Progenitor cell of endocrine pancreas (in vitro differentiated cells): Measurements from ENCODE around the gene KHDC1L. TPM values are rescaled to one million over a fixed set of nuclear protein-coding genes. Genes with fewer than 3 reads are reported as not detected.
"Not testable (repeated sequence)": the region's sequence is repeated elsewhere in the genome, so short reads cannot be mapped to it uniquely, and the experiment has no call there.

Experiments used
- DNase-seq: peaks from one replicate; pipeline ENCODE4 v3.0.0; 2021; ENCODE audit warnings: low spot score; ENCODE audit not compliant: unreplicated experiment
- H3K27ac Mint-ChIP-seq: 2 replicates; pipeline ENCODE4 v1.8.0; 2021; ENCODE audit warnings: mild to moderate bottlenecking, moderate library complexity, mixed read lengths
- H3K27me3 Mint-ChIP-seq: 2 replicates; pipeline ENCODE4 v1.8.0; 2021; ENCODE audit warnings: mixed read lengths
- H3K36me3 Mint-ChIP-seq: 2 replicates; pipeline ENCODE4 v1.8.0; 2022; ENCODE audit warnings: mixed read lengths; ENCODE audit not compliant: insufficient read depth
- H3K4me1 Mint-ChIP-seq: 2 replicates; pipeline ENCODE4 v1.8.0; 2021; ENCODE audit warnings: low read depth, mixed read lengths
- H3K4me3 Mint-ChIP-seq: 2 replicates; pipeline ENCODE4 v1.8.0; 2021; ENCODE audit warnings: low read depth, mild to moderate bottlenecking, moderate library complexity, mixed read lengths
- H3K9me3 Mint-ChIP-seq: 2 replicates; pipeline ENCODE4 v1.8.0; 2021; ENCODE audit warnings: low read depth, mixed read lengths
- long read RNA-seq: library from polyadenylated mRNA; unstranded; transcript quantifications from one replicate; pipeline ENCODE4 v2.0.0, GENCODE V29; 2020
- total RNA-seq: library from RNA; stranded (reverse); gene quantifications from 2 replicates; pipeline ENCODE4 v1.2.1, GENCODE V29; 2021
- TF ChIP-seq, protein P1 (sequence below): fragments of 200-600 bp; sonication (generic); IDR thresholded peaks from one replicate; pipeline ENCODE4 v1.5.0; 2021; ENCODE audit warnings: antibody characterized with exemption, mild to moderate bottlenecking; ENCODE audit not compliant: unreplicated experiment

Gene KHDC1L, protein sequence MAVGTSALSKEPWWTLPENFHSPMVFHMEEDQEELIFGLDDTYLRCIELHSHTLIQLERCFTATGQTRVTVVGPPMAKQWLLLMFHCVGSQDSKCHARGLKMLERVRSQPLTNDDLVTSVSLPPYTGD
- not detected in 2 replicates for total RNA-seq
- long read RNA-seq: 0 reads

DNA sequence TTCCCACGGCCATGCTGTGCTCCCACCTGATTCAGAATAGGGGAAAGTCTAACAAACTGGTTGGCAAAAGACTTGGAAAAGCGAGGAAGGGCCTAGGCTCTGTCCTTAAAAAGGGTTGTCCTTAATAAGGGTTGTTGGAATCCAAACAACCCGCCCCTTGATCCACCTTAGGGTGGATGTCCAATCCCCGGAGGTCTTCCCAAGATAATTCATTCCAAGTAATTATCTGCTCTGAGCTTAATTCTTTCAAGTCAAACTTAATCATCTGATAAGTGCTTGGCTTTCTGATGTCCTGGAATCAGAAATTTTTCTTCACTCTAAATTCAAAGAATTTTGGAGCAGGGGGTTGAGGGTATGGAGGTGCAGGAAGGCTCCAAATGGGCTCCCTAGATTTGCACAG lies at the start of gene KHDC1L:
KHDC1L (minus strand) TSS at position 101 of the 400 bp plus-strand sequence; CDS start at position 13, 88 bp downstream.
- DNase-seq: no peak
- Mint-ChIP-seq H3K36me3 (peaks cover 5% of the 10 kb centered on the region), H3K27ac (no peak within 1 kb of the TSS), H3K9me3 (peaks cover 3% of the 10 kb centered on the region), H3K4me3 (no peak within 1 kb of the TSS), H3K27me3 (no peaks in the 10 kb centered on the region), H3K4me1 (no peaks in the 10 kb centered on the region)
- TF ChIP-seq, protein P1, sequence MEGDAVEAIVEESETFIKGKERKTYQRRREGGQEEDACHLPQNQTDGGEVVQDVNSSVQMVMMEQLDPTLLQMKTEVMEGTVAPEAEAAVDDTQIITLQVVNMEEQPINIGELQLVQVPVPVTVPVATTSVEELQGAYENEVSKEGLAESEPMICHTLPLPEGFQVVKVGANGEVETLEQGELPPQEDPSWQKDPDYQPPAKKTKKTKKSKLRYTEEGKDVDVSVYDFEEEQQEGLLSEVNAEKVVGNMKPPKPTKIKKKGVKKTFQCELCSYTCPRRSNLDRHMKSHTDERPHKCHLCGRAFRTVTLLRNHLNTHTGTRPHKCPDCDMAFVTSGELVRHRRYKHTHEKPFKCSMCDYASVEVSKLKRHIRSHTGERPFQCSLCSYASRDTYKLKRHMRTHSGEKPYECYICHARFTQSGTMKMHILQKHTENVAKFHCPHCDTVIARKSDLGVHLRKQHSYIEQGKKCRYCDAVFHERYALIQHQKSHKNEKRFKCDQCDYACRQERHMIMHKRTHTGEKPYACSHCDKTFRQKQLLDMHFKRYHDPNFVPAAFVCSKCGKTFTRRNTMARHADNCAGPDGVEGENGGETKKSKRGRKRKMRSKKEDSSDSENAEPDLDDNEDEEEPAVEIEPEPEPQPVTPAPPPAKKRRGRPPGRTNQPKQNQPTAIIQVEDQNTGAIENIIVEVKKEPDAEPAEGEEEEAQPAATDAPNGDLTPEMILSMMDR: no peak

- not testable (repeated sequence) for H3K4me3 Mint-ChIP-seq, H3K27me3 Mint-ChIP-seq, H3K27ac Mint-ChIP-seq, DNase-seq, H3K9me3 Mint-ChIP-seq, H3K4me1 Mint-ChIP-seq
- H3K36me3 Mint-ChIP-seq: peaks cover 19% of the 10 kb centered on the region
Measured at GRCh38 chr6:73269296-73269695, 44.0 kb upstream of the KHDC1L start.

DNA sequence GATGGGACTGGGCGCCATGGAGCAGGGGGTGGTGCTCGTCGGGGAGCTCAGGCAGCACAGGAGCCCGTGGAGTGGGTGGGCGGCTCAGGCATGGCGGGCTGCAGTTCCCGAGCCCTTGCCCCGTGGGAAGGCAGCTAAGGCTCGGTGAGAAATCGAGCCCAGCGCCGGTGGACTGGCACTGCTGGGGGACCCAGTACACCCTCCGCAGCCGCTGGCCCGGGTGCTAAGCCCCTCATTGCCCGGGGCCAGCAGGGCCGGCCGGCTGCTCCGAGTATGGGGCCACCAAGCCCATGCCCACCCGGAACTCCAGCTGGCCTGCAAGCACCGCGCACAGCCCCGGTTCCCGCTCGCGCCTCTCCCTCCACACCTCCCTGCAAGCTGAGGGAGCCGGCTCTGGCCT lies 43.6 kb upstream of the KHDC1L start:
- not testable (repeated sequence) for H3K4me3 Mint-ChIP-seq, H3K9me3 Mint-ChIP-seq, H3K27ac Mint-ChIP-seq, H3K27me3 Mint-ChIP-seq, DNase-seq, H3K4me1 Mint-ChIP-seq
- H3K36me3 Mint-ChIP-seq: peaks cover 19% of the 10 kb centered on the region

DNA sequence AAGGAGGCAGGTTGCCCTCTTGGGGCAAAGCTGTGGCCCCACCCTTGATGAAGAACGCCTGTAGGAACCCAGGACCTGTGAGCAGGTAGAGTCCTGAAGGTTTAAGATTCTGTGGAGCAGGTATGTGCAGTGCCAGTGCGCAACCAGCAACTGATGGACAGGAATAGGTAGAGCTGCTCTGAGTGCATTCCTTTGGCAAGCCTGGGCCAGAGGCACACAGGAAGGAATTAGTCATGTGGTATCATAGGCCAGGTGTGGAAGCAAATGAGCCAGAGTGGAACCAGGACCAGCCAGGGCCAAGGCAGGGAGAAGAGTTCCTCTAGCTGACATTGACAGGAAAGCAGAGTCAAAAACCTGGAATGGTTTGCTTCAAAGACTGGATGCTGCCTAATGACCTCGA lies 39.1 kb upstream of the KHDC1L start:
- Mint-ChIP-seq H3K27me3 (no peaks in the 10 kb centered on the region), H3K27ac (no peak overlapping the region), H3K4me1 (peaks cover 7% of the 10 kb centered on the region), H3K4me3 (peak overlapping the region; percentile 75), H3K9me3 (no peaks in the 10 kb centered on the region), H3K36me3 (peaks cover 17% of the 10 kb centered on the region)
- TF ChIP-seq, protein P1: no peak
- no peak for DNase-seq

DNA sequence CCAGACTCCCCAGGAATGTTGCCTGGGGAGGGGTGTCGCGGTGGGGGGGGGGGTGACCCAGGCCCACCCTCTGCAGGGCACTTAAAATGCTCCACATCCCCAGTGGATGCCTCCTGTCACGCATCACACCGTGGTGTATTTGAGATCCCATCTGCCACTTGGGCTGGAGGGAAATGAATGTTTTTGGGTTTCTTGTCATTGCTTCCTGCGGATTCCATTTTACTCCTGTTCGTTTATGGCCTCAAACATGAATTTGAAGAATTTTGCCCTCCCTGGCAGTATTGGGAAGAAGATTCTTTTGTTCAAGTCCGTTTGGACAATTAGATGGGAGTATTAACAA lies 38.2 kb upstream of the KHDC1L start:
- TF ChIP-seq, protein P1: no peak
- Mint-ChIP-seq H3K4me3 (peak overlapping the region; percentile 75), H3K27me3 (no peaks in the 10 kb centered on the region), H3K36me3 (peaks cover 15% of the 10 kb centered on the region), H3K4me1 (peaks cover 7% of the 10 kb centered on the region), H3K9me3 (no peaks in the 10 kb centered on the region), H3K27ac (no peak overlapping the region)
- DNase-seq: no peak

DNA sequence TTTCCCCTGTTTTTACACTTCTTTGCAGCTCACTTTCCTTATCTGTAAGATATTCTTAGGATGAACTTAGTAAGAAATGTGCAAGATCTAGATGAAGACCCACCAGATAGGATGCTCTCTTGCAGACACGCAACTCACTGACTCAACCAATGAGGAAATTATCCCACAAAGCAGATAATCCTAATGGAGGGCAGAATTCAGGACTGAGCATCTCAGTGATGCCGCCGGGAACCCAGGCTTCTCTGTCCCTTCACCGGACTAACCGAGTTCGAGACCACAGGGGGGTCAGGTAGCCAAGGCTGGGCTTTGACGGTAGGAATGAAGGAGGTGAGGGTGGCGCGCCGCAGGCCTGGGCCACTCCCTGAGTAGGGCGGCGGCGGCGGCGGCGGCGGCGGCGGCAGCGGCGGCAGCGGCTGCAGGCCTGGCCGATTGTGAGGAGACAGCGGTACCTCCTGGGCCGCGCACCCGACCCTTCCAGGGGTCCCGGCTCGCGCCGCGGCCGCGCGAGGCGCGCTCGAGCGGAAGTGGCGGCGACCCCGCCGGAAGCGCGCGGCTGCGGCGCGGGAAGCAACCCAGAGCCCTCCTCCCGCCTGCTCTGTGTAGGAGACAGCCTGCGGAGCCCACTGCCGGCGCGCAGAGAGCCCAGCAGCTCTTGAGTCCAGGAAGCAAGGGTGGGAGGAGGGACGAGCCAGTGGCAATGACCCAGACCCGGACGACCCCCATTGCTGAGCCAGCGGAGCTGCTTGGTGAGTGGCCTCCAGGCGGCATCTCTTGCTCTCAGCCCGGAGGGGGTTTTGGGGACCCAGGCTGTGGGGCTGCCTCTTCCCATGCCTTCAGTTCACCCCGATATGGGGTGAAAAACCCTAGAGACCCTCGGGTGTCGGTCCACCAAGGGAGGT lies 37.6 kb upstream of the KHDC1L start, which contains the start of gene KHDC1:
KHDC1 (minus strand) TSS at position 526 of the 899 bp plus-strand sequence. CDS start 20,679 bp downstream, outside the sequence.
- H3K27ac Mint-ChIP-seq: peak within 1 kb of the TSS; percentile 33
- H3K36me3 Mint-ChIP-seq: peaks cover 11% of the 10 kb centered on the region
- no peaks in the 10 kb centered on the region for H3K9me3 Mint-ChIP-seq
- H3K27me3 Mint-ChIP-seq: no peaks in the 10 kb centered on the region
- peaks cover 7% of the 10 kb centered on the region for H3K4me1 Mint-ChIP-seq
- TF ChIP-seq, protein P1: no peak
- peak within 1 kb of the TSS; percentile 83 for H3K4me3 Mint-ChIP-seq
- DNase-seq: peak; percentile 53
